Activated T-helper 1 cell treated with anti-CD3 and anti-CD28 coated beads, Interleukin-12 subunit alpha, Interleukin-12 subunit beta, Interleukin-2, Interleukin-4 antibody, amounts not matched to agents 30 ng/mL and 10 ng/mL and 1 ng/mL, durations not matched to agents 14 hours and 24 hours and 36 hours (primary cell): ENCODE results near the gene OCEL1. TPM values are rescaled to one million over a fixed set of nuclear protein-coding genes. Genes with fewer than 3 reads are reported as not detected.
"Not testable (repeated sequence)": the region's sequence is repeated elsewhere in the genome, so short reads cannot be mapped to it uniquely, and the experiment has no call there.

Experiments
- DNase-seq: peaks from one replicate; pipeline ENCODE4 v3.0.0; 2021; ENCODE audit warnings: low spot score
- H3K27ac Mint-ChIP-seq: one replicate; pipeline ENCODE4 v1.8.0; 2021; ENCODE audit warnings: mild to moderate bottlenecking, mixed read lengths
- H3K27me3 Mint-ChIP-seq: one replicate; pipeline ENCODE4 v1.8.0; 2022; ENCODE audit warnings: mild to moderate bottlenecking, moderate library complexity, mixed read lengths; ENCODE audit not compliant: insufficient read depth
- H3K36me3 Mint-ChIP-seq: one replicate; pipeline ENCODE4 v1.8.0; 2021; ENCODE audit warnings: low read depth, mixed read lengths
- H3K4me1 Mint-ChIP-seq: one replicate; pipeline ENCODE4 v1.8.0; 2021; ENCODE audit warnings: low read depth, mixed read lengths
- H3K4me3 Mint-ChIP-seq: one replicate; pipeline ENCODE4 v1.8.0; 2021; ENCODE audit warnings: mild to moderate bottlenecking, moderate library complexity, mixed read lengths
- H3K9me3 Mint-ChIP-seq: one replicate; pipeline ENCODE4 v1.8.0; 2021; ENCODE audit warnings: mixed read lengths
- intact Hi-C: fragments of 100-400 bp; cut with micrococcal nuclease; formaldehyde crosslinking; loops from one replicate; pipeline ENCODE4 v1.15.1; 2024
- total RNA-seq: library from RNA; stranded (reverse); gene quantifications from 2 replicates; pipeline ENCODE4 v1.2.3, GENCODE V29; 2022

The OCEL1 gene
- 17.0 and 19.6 TPM in 2 replicates for total RNA-seq

GRCh38 chr19:17226002-17226933, at the start of gene OCEL1:
TSS of gene OCEL1 (plus strand) at chr19:17226226. CDS start at chr19:17226248, 22 bp downstream.
- Mint-ChIP-seq H3K27me3 (no peaks in the 10 kb centered on the region), H3K9me3 (no peaks in the 10 kb centered on the region)

GRCh38 chr19:17178291-17178690, 47.7 kb upstream of the OCEL1 start:
- Mint-ChIP-seq H3K4me1 (peaks cover 8% of the 10 kb centered on the region), H3K4me3 (no peak overlapping the region), H3K9me3 (no peaks in the 10 kb centered on the region), H3K27ac (no peak overlapping the region), H3K27me3 (no peaks in the 10 kb centered on the region), H3K36me3 (peaks cover 26% of the 10 kb centered on the region)
- no peak for DNase-seq
- intact Hi-C loops: no loop called here

More at GRCh38 chr19:17226002-17226933, at the start of gene OCEL1:
- DNase-seq: peak; percentile 95
- H3K4me1 Mint-ChIP-seq: peaks cover 4% of the 10 kb centered on the region
- H3K36me3 Mint-ChIP-seq: peaks cover 2% of the 10 kb centered on the region
- peak within 1 kb of the TSS; percentile 89 for H3K4me3 Mint-ChIP-seq
- intact Hi-C loops: loop anchor here (1.0 to 5.0 kb wide), 9 partner anchors 9 to 730 kb away; partner anchors contain the start of genes ANKLE1, BABAM1, C19orf44 and CALR3
- H3K27ac Mint-ChIP-seq: peak within 1 kb of the TSS; percentile 98

- intact Hi-C loops: loop anchor here (5.0 kb wide), 1 partner anchor 54 kb away; no protein-coding TSS in a partner anchor
- no peaks in the 10 kb centered on the region for H3K27me3 Mint-ChIP-seq
- peaks cover 33% of the 10 kb centered on the region for H3K36me3 Mint-ChIP-seq
- H3K27ac Mint-ChIP-seq: no peak overlapping the region
- no peak overlapping the region for H3K4me3 Mint-ChIP-seq
- H3K9me3 Mint-ChIP-seq: no peaks in the 10 kb centered on the region
- no peak for DNase-seq
- peaks cover 20% of the 10 kb centered on the region for H3K4me1 Mint-ChIP-seq
Observed at GRCh38 chr19:17180997-17181702, 44.9 kb upstream of the OCEL1 start.

- Mint-ChIP-seq H3K27ac (peak overlapping the region; percentile 93), H3K27me3 (no peaks in the 10 kb centered on the region), H3K4me1 (peaks cover 20% of the 10 kb centered on the region), H3K4me3 (peak overlapping the region; percentile 82), H3K9me3 (no peaks in the 10 kb centered on the region), H3K36me3 (peaks cover 39% of the 10 kb centered on the region)
- intact Hi-C loops: loop anchor here (5.0 kb wide), 1 partner anchor 56 kb away; no protein-coding TSS in a partner anchor
- DNase-seq: no peak
Observed at GRCh38 chr19:17183271-17183761, 42.7 kb upstream of the OCEL1 start.

GRCh38 chr19:17183858-17184321, 42.1 kb upstream of the OCEL1 start:
- intact Hi-C loops: loop anchor here (2.0 to 5.0 kb wide), 3 partner anchors 13 to 109 kb away; partner anchors contain the start of genes HAUS8 and MYO9B

GRCh38 chr19:17184371-17184841, 41.6 kb upstream of the OCEL1 start:
- no peaks in the 10 kb centered on the region for H3K27me3 Mint-ChIP-seq
- H3K9me3 Mint-ChIP-seq: no peaks in the 10 kb centered on the region
- peak overlapping the region; percentile 93 for H3K27ac Mint-ChIP-seq
- H3K36me3 Mint-ChIP-seq: peaks cover 37% of the 10 kb centered on the region
- H3K4me3 Mint-ChIP-seq: peak overlapping the region; percentile 82
- DNase-seq: peak; percentile 38
- H3K4me1 Mint-ChIP-seq: peaks cover 20% of the 10 kb centered on the region
- intact Hi-C loops: loop anchor here (2.0 to 5.0 kb wide), 3 partner anchors 14 to 110 kb away; partner anchors contain the start of genes HAUS8 and MYO9B

More at GRCh38 chr19:17183858-17184321, 42.1 kb upstream of the OCEL1 start:
- peak; percentile 19 for DNase-seq
- Mint-ChIP-seq H3K27ac (peak overlapping the region; percentile 93), H3K36me3 (peaks cover 37% of the 10 kb centered on the region), H3K9me3 (no peaks in the 10 kb centered on the region), H3K4me3 (peak overlapping the region; percentile 82), H3K4me1 (peaks cover 20% of the 10 kb centered on the region), H3K27me3 (no peaks in the 10 kb centered on the region)

- H3K27ac Mint-ChIP-seq: peak overlapping the region; percentile 48
- peaks cover 35% of the 10 kb centered on the region for H3K36me3 Mint-ChIP-seq
- intact Hi-C loops: loop anchor here (2.0 kb wide), 2 partner anchors 15 to 111 kb away; partner anchors contain the start of genes HAUS8 and MYO9B
- no peak for DNase-seq
- H3K4me1 Mint-ChIP-seq: peaks cover 20% of the 10 kb centered on the region
- H3K4me3 Mint-ChIP-seq: no peak overlapping the region
- H3K9me3 Mint-ChIP-seq: no peaks in the 10 kb centered on the region
- H3K27me3 Mint-ChIP-seq: no peaks in the 10 kb centered on the region
Observed at GRCh38 chr19:17185590-17185989, 40.4 kb upstream of the OCEL1 start.

- H3K4me1 Mint-ChIP-seq, H3K4me3 Mint-ChIP-seq, H3K27me3 Mint-ChIP-seq, DNase-seq, intact Hi-C loops, H3K27ac Mint-ChIP-seq, H3K9me3 Mint-ChIP-seq: not testable (repeated sequence)
- H3K36me3 Mint-ChIP-seq: peaks cover 35% of the 10 kb centered on the region
Observed at GRCh38 chr19:17191736-17192135, 34.3 kb upstream of the OCEL1 start.

- DNase-seq: no peak
- intact Hi-C loops: no loop called here
- no peak overlapping the region for H3K4me3 Mint-ChIP-seq
- H3K27ac Mint-ChIP-seq: no peak overlapping the region
- no peaks in the 10 kb centered on the region for H3K27me3 Mint-ChIP-seq
- H3K4me1 Mint-ChIP-seq: no peaks in the 10 kb centered on the region
- H3K9me3 Mint-ChIP-seq: no peaks in the 10 kb centered on the region
- peaks cover 32% of the 10 kb centered on the region for H3K36me3 Mint-ChIP-seq
Observed at GRCh38 chr19:17192751-17193150, 33.3 kb upstream of the OCEL1 start.

GRCh38 chr19:17194608-17195007, 31.4 kb upstream of the OCEL1 start:
- Mint-ChIP-seq H3K4me1 (no peaks in the 10 kb centered on the region), H3K27me3 (no peaks in the 10 kb centered on the region), H3K27ac (no peak overlapping the region), H3K36me3 (peaks cover 37% of the 10 kb centered on the region), H3K9me3 (no peaks in the 10 kb centered on the region), H3K4me3 (no peak overlapping the region)
- intact Hi-C loops: no loop called here
- DNase-seq: no peak

- Mint-ChIP-seq H3K27me3 (no peaks in the 10 kb centered on the region), H3K9me3 (no peaks in the 10 kb centered on the region), H3K4me1 (no peaks in the 10 kb centered on the region), H3K4me3 (no peak overlapping the region), H3K36me3 (peaks cover 40% of the 10 kb centered on the region), H3K27ac (no peak overlapping the region)
- intact Hi-C loops: no loop called here
- DNase-seq: no peak
Observed at GRCh38 chr19:17195106-17195505, 30.9 kb upstream of the OCEL1 start.

GRCh38 chr19:17196610-17197009, 29.4 kb upstream of the OCEL1 start:
- Mint-ChIP-seq H3K4me3 (no peak overlapping the region), H3K4me1 (no peaks in the 10 kb centered on the region), H3K9me3 (no peaks in the 10 kb centered on the region), H3K36me3 (peaks cover 44% of the 10 kb centered on the region), H3K27ac (no peak overlapping the region), H3K27me3 (no peaks in the 10 kb centered on the region)
- intact Hi-C loops: no loop called here
- no peak for DNase-seq
